ENCODE data around the gene ENTPD2.

ENTPD2 gene

GRCh38 chr9:137014166-137014565, 39.7 kb downstream of the ENTPD2 start:
- Histone ChIP-seq H3K4me1 (ENCODE audit: control insufficient read depth, low read depth, low read length) (no peaks in the 10 kb centered on the region), H3K9ac (ENCODE audit: low read length) (no peak overlapping the region), H3K36me3 (ENCODE audit: control insufficient read depth, low read depth, low read length) (no peaks in the 10 kb centered on the region), H3K9me3 (ENCODE audit: control insufficient read depth, low read depth, low read length) (no peaks in the 10 kb centered on the region), H3K27me3 (ENCODE audit: control insufficient read depth, insufficient read depth, low read length) (no peaks in the 10 kb centered on the region), H3K27ac (ENCODE audit: low read length) (no peak overlapping the region), H3K4me3 (ENCODE audit: low read length) (no peak overlapping the region)

GRCh38 chr9:137013571-137013940, 40.3 kb downstream of the ENTPD2 start:
- no peaks in the 10 kb centered on the region for H3K36me3 ChIP-seq (ENCODE audit: control insufficient read depth, low read depth, low read length)
- H3K27ac ChIP-seq (ENCODE audit: low read length) = no peak overlapping the region
- no peak overlapping the region for H3K4me3 ChIP-seq (ENCODE audit: low read length)
- H3K4me1 ChIP-seq (ENCODE audit: control insufficient read depth, low read depth, low read length) = no peaks in the 10 kb centered on the region
- H3K27me3 ChIP-seq (ENCODE audit: control insufficient read depth, insufficient read depth, low read length) = no peaks in the 10 kb centered on the region
- H3K9me3 ChIP-seq (ENCODE audit: control insufficient read depth, low read depth, low read length) = no peaks in the 10 kb centered on the region
- no peak overlapping the region for H3K9ac ChIP-seq (ENCODE audit: low read length)

- no peaks in the 10 kb centered on the region for H3K4me1 ChIP-seq (ENCODE audit: control insufficient read depth, low read depth, low read length)
- H3K36me3 ChIP-seq (ENCODE audit: control insufficient read depth, low read depth, low read length) = no peaks in the 10 kb centered on the region
- no peak overlapping the region for H3K9ac ChIP-seq (ENCODE audit: low read length)
- H3K9me3 ChIP-seq (ENCODE audit: control insufficient read depth, low read depth, low read length) = no peaks in the 10 kb centered on the region
- H3K27ac ChIP-seq (ENCODE audit: low read length) = no peak overlapping the region
- H3K27me3 ChIP-seq (ENCODE audit: control insufficient read depth, insufficient read depth, low read length) = no peaks in the 10 kb centered on the region
- no peak overlapping the region for H3K4me3 ChIP-seq (ENCODE audit: low read length)
Observed at GRCh38 chr9:137012694-137013570, 40.9 kb downstream of the ENTPD2 start.

- no peaks in the 10 kb centered on the region for H3K36me3 ChIP-seq (ENCODE audit: control insufficient read depth, low read depth, low read length)
- no peaks in the 10 kb centered on the region for H3K4me1 ChIP-seq (ENCODE audit: control insufficient read depth, low read depth, low read length)
- H3K9ac ChIP-seq (ENCODE audit: low read length) = no peak overlapping the region
- no peaks in the 10 kb centered on the region for H3K27me3 ChIP-seq (ENCODE audit: control insufficient read depth, insufficient read depth, low read length)
- no peak overlapping the region for H3K4me3 ChIP-seq (ENCODE audit: low read length)
- no peak overlapping the region for H3K27ac ChIP-seq (ENCODE audit: low read length)
- H3K9me3 ChIP-seq (ENCODE audit: control insufficient read depth, low read depth, low read length) = no peaks in the 10 kb centered on the region
Observed at GRCh38 chr9:137011907-137012675, 41.8 kb downstream of the ENTPD2 start.

- no peaks in the 10 kb centered on the region for H3K36me3 ChIP-seq (ENCODE audit: control insufficient read depth, low read depth, low read length)
- no peak overlapping the region for H3K27ac ChIP-seq (ENCODE audit: low read length)
- no peaks in the 10 kb centered on the region for H3K9me3 ChIP-seq (ENCODE audit: control insufficient read depth, low read depth, low read length)
- no peaks in the 10 kb centered on the region for H3K27me3 ChIP-seq (ENCODE audit: control insufficient read depth, insufficient read depth, low read length)
- H3K4me1 ChIP-seq (ENCODE audit: control insufficient read depth, low read depth, low read length) = no peaks in the 10 kb centered on the region
- no peak overlapping the region for H3K9ac ChIP-seq (ENCODE audit: low read length)
- no peak overlapping the region for H3K4me3 ChIP-seq (ENCODE audit: low read length)
Observed at GRCh38 chr9:137011156-137011555, 42.7 kb downstream of the ENTPD2 start.

GRCh38 chr9:137009938-137010732, 43.7 kb downstream of the ENTPD2 start:
- H3K27me3 ChIP-seq (ENCODE audit: control insufficient read depth, insufficient read depth, low read length) = no peaks in the 10 kb centered on the region
- no peaks in the 10 kb centered on the region for H3K4me1 ChIP-seq (ENCODE audit: control insufficient read depth, low read depth, low read length)
- no peaks in the 10 kb centered on the region for H3K9me3 ChIP-seq (ENCODE audit: control insufficient read depth, low read depth, low read length)
- no peak overlapping the region for H3K4me3 ChIP-seq (ENCODE audit: low read length)
- no peak overlapping the region for H3K27ac ChIP-seq (ENCODE audit: low read length)
- no peaks in the 10 kb centered on the region for H3K36me3 ChIP-seq (ENCODE audit: control insufficient read depth, low read depth, low read length)
- no peak overlapping the region for H3K9ac ChIP-seq (ENCODE audit: low read length)

GRCh38 chr9:137009217-137009616, 44.6 kb downstream of the ENTPD2 start:
- Histone ChIP-seq H3K9ac (ENCODE audit: low read length) (no peak overlapping the region), H3K36me3 (ENCODE audit: control insufficient read depth, low read depth, low read length) (no peaks in the 10 kb centered on the region), H3K4me3 (ENCODE audit: low read length) (no peak overlapping the region)

GRCh38 chr9:137008312-137008711, 45.5 kb downstream of the ENTPD2 start:
- no peaks in the 10 kb centered on the region for H3K27me3 ChIP-seq (ENCODE audit: control insufficient read depth, insufficient read depth, low read length)
- no peaks in the 10 kb centered on the region for H3K9me3 ChIP-seq (ENCODE audit: control insufficient read depth, low read depth, low read length)
- no peak overlapping the region for H3K27ac ChIP-seq (ENCODE audit: low read length)
- no peak overlapping the region for H3K9ac ChIP-seq (ENCODE audit: low read length)
- no peak overlapping the region for H3K4me3 ChIP-seq (ENCODE audit: low read length)
- no peaks in the 10 kb centered on the region for H3K4me1 ChIP-seq (ENCODE audit: control insufficient read depth, low read depth, low read length)
- no peaks in the 10 kb centered on the region for H3K36me3 ChIP-seq (ENCODE audit: control insufficient read depth, low read depth, low read length)

More at GRCh38 chr9:137009217-137009616, 44.6 kb downstream of the ENTPD2 start:
- H3K27me3 ChIP-seq (ENCODE audit: control insufficient read depth, insufficient read depth, low read length) = no peaks in the 10 kb centered on the region
- no peaks in the 10 kb centered on the region for H3K4me1 ChIP-seq (ENCODE audit: control insufficient read depth, low read depth, low read length)
- no peak overlapping the region for H3K27ac ChIP-seq (ENCODE audit: low read length)
- H3K9me3 ChIP-seq (ENCODE audit: control insufficient read depth, low read depth, low read length) = no peaks in the 10 kb centered on the region

- Histone ChIP-seq H3K9ac (ENCODE audit: low read length) (no peak overlapping the region), H3K9me3 (ENCODE audit: control insufficient read depth, low read depth, low read length) (no peaks in the 10 kb centered on the region), H3K4me3 (ENCODE audit: low read length) (no peak overlapping the region), H3K4me1 (ENCODE audit: control insufficient read depth, low read depth, low read length) (no peaks in the 10 kb centered on the region), H3K27ac (ENCODE audit: low read length) (no peak overlapping the region), H3K36me3 (ENCODE audit: control insufficient read depth, low read depth, low read length) (no peaks in the 10 kb centered on the region), H3K27me3 (ENCODE audit: control insufficient read depth, insufficient read depth, low read length) (no peaks in the 10 kb centered on the region)
Observed at GRCh38 chr9:137007816-137008270, 46.0 kb downstream of the ENTPD2 start.

- H3K9me3 ChIP-seq (ENCODE audit: control insufficient read depth, low read depth, low read length) = no peaks in the 10 kb centered on the region
- no peak overlapping the region for H3K27ac ChIP-seq (ENCODE audit: low read length)
- H3K9ac ChIP-seq (ENCODE audit: low read length) = no peak overlapping the region
- H3K36me3 ChIP-seq (ENCODE audit: control insufficient read depth, low read depth, low read length) = no peaks in the 10 kb centered on the region
- H3K27me3 ChIP-seq (ENCODE audit: control insufficient read depth, insufficient read depth, low read length) = no peaks in the 10 kb centered on the region
- H3K4me3 ChIP-seq (ENCODE audit: low read length) = no peak overlapping the region
- H3K4me1 ChIP-seq (ENCODE audit: control insufficient read depth, low read depth, low read length) = no peaks in the 10 kb centered on the region
Observed at GRCh38 chr9:137007108-137007815, 46.6 kb downstream of the ENTPD2 start.

All from iPS-18a (cell line).